Ovary (tissue), 9 donors: Measurements from ENCODE around the gene CNP. TPM values are rescaled to one million over a fixed set of nuclear protein-coding genes. Genes with fewer than 3 reads are reported as not detected.

ENCODE experiments used
- DNase-seq, 5 donors: peaks; one replicate each; pipeline ENCODE4 v3.0.0-alpha.2; 2019 to 2020
- H3K27ac ChIP-seq, 2 donors: fragments of 200-600 bp; one replicate each; pipeline versions ENCODE4 v1.5.1 to v1.8.0; 2019 to 2022
- H3K27me3 ChIP-seq: fragments of 200-600 bp; one replicate; pipeline ENCODE4 v1.8.0; 2022
- H3K36me3 ChIP-seq: fragments of 200-600 bp; sonication (generic); one replicate; pipeline ENCODE4 v1.5.1; 2019
- H3K4me1 ChIP-seq: one replicate; pipeline ENCODE4 v1.8.1; 2013; ENCODE audit warnings: mild to moderate bottlenecking, moderate library complexity; ENCODE audit not compliant: insufficient read depth
- H3K4me3 ChIP-seq: fragments of 200-600 bp; sonication (generic); one replicate; pipeline ENCODE4 v1.5.1; 2017
- H3K9me3 ChIP-seq, 2 donors: fragments of 200-600 bp in 1 of 2; sonication (generic) in 1 of 2; one replicate each; pipeline versions ENCODE4 v1.5.1 to v1.8.1; 2013 to 2019; ENCODE audit warnings: mild to moderate bottlenecking in 1 of 2, moderate library complexity in 1 of 2
- EP300 ChIP-seq: sonication (generic); formaldehyde crosslinking; IDR thresholded peaks from one replicate; pipeline ENCODE4 v1.6.1; 2017; ENCODE audit warnings: antibody characterized with exemption
- POLR2A ChIP-seq: fragments of 450-650 bp; IDR thresholded peaks from one replicate; pipeline ENCODE4 v1.6.1; 2017; ENCODE audit warnings: antibody characterized with exemption, mild to moderate bottlenecking, moderate library complexity
- WGBS, 3 donors: extraction: QIAGEN DNeasy Blood & Tissue Kit in 1 of 3; methylation state at CpG; one replicate each; pipeline versions ENCODE4 v1.1.5 to v1.1.7; 2013 to 2017; 5-methylcytosine and 5-hydroxymethylcytosine counted together
- intact Hi-C, 4 donors: fragments of 100-400 bp; cut with DNase I; formaldehyde crosslinking; loops; one replicate each; pipeline versions ENCODE4 v1.11.0 to v1.15.1; 2022 to 2023
- polyA plus RNA-seq, 2 donors: library from polyadenylated mRNA; stranded (reverse); fragments of 200-250 nt in 1 of 2; fragments of 350-450 nt in 1 of 2; fragmentation: Illumina TruSeq in 1 of 2; extraction: RNeasy Lipid Tissue Mini Kit (QIAGEN cat#74804) in 1 of 2; gene quantifications; one replicate each; pipeline ENCODE4 v1.2.3, GENCODE V29; 2013 to 2014
- total RNA-seq, 7 donors: library from RNA; depleted of rRNA in 2 of 7; stranded (reverse); fragments of >200 nt in 2 of 7; fragmentation: NEBNext Ultra II Directional in 3 of 7; extraction: Animal tissue kit (Norgen Biotek cat#: 25700) in 3 of 7; gene quantifications; one replicate each; pipeline versions ENCODE4 v1.1.0 to v1.2.4, GENCODE V29; 2016 to 2023
- TF ChIP-seq, protein P1 (sequence below), 3 donors: fragments of 450-650 bp in 2 of 3; fragments of 200-600 bp in 1 of 3; IDR thresholded peaks; one replicate each; pipeline versions ENCODE4 v1.5.1 to v1.8.0; 2016 to 2022; ENCODE audit warnings: antibody characterized with exemption in 3 of 3, mild to moderate bottlenecking in 1 of 3
- donor health status: DM: no; HTN: no; CAD: no; lungs with moderate emphysema.
- donor health status: DM: no; HTN: no; CAD: no.
- donor health status: Bipolar disorder and iron deficiency.
- donor health status: DM: yes; HTN: yes; CAD: no.
- donor health status: DM: no; HTN: no; CAD: no.
- donor health status: DM: yes; HTN: yes; CAD: no.

The CNP gene
- total and polyA plus RNA-seq, 9 donors, result 30.5 to 88.9 (median 74.1) TPM

DNA sequence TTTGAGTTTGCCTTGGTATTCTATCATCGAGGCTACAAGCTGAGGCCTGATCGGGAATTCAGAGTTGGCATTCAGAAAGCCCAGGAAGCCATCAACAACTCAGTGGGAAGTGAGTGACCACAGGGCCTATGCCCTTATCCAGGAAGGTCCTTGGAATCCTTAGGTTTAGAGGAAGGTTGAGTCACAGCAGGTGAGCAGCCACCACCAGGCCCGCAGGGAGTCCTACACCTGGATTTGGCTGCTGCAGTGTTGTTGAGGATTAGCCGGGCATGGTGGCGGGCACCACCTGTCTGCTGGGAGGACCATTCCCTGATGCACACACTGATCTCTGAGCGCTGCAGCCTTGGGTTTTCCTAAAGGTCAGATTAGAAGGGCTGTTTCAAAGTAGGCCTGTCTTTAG, 31.0 kb upstream of the CNP start:
- Histone ChIP-seq H3K9me3 (no peaks in the 10 kb centered on the region), H3K4me1 (peaks cover 2% of the 10 kb centered on the region), H3K27ac (no peak overlapping the region), H3K27me3 (no peaks in the 10 kb centered on the region), H3K36me3 (no peaks in the 10 kb centered on the region), H3K4me3 (no peak overlapping the region)
- no peak for TF ChIP-seq EP300
- TF ChIP-seq, protein P1, sequence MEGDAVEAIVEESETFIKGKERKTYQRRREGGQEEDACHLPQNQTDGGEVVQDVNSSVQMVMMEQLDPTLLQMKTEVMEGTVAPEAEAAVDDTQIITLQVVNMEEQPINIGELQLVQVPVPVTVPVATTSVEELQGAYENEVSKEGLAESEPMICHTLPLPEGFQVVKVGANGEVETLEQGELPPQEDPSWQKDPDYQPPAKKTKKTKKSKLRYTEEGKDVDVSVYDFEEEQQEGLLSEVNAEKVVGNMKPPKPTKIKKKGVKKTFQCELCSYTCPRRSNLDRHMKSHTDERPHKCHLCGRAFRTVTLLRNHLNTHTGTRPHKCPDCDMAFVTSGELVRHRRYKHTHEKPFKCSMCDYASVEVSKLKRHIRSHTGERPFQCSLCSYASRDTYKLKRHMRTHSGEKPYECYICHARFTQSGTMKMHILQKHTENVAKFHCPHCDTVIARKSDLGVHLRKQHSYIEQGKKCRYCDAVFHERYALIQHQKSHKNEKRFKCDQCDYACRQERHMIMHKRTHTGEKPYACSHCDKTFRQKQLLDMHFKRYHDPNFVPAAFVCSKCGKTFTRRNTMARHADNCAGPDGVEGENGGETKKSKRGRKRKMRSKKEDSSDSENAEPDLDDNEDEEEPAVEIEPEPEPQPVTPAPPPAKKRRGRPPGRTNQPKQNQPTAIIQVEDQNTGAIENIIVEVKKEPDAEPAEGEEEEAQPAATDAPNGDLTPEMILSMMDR (IDR thresholded peaks at IDR 0.05), result no peak
- no peak for TF ChIP-seq POLR2A
- intact Hi-C loops, result no loop called here
- WGBS, 3 donors, result 95 to 98% (median 95%) methylated on average over 6 of the region's 6 CpGs
- DNase-seq, result no peak

DNA sequence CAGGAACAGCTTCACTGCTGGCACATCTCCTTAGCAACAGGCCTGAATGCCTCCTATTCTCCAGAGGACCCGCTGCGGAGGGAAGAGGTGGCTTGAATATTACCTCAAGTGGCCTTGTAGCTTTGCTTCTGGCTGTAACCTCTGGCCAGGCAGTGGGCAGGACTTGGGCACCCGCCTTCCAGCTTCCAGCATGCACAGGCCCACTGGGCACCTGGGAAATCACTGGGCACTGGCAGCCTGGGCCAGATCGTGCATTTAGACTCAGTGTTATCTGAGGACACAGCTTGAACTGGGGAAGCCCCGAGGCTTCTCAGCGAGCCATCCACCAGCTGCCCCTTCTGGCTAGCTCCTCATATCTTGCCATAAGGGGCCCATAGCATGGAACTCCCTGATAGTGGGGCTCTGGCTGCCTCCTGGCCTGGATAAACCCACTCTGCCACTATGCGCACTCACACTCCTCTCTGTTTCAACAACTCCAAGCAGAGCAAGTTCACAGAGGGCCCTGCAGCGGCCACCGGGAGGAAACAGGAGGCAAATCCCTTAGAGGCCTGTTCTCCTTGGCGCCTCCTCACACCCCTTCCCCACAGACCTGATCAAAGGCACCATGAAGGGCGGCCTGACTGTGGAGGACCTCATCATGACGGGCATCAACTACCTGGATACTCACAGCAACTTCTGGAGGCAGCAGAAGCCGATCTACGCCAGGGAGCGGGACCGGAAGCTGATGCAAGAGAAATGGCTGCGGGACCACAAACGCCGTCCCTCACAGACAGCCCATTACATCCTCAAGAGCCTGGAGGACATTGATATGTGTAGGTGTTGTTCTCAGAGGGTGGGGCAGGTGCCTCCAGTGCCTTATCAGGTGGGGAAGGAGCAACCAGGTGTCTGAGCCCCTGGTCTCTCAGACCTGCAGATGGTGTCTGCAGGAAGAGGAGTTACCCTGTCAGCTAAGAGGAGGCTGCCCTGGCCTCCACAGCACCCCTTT, 28.3 kb upstream of the CNP start:
- WGBS, 3 donors, result 89 to 91% (median 90%) methylated on average over 19 of the region's 19 CpGs
- intact Hi-C loops, result no loop called here
- TF ChIP-seq, protein P1 (IDR thresholded peaks at IDR 0.05), result no peak
- TF ChIP-seq POLR2A, result no peak
- TF ChIP-seq EP300, result no peak
- no peak for DNase-seq
- Histone ChIP-seq H3K4me3 (no peak overlapping the region), H3K36me3 (no peaks in the 10 kb centered on the region), H3K27ac (no peak overlapping the region), H3K4me1 (no peaks in the 10 kb centered on the region), H3K9me3 (no peaks in the 10 kb centered on the region), H3K27me3 (no peaks in the 10 kb centered on the region)

DNA sequence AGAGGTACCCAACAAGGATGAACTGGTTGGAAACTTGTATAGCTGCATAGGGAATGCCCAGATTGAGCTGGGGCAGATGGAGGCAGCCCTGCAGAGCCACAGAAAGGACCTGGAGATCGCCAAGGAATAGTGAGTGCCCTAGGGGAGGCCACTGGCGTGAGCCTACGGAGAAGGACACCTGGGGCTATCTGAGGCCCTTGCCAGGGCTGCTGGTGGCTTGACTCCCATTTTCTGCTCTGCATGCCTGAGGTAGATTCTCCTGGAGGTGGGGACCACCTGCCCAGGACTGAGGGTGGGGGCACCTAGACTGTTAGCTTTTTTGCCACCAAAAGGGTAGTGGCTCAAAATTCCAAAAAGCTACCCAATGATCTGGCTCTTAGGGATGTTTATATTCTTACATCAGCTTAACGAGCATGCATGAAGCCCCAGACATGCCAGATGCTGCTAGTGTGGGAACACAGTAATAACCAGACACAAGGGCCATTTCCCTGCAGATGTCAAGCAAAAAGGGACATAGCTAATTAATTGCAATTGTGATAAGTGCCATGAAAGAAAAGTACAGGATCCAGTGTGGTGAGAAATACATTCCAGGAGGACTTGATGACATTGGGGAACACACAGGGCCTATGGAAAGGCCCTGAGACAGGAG, 27.4 kb upstream of the CNP start:
- WGBS, 3 donors, result 77 to 83% (median 82%) methylated on average over 4 of the region's 4 CpGs
- intact Hi-C loops, result no loop called here

DNA sequence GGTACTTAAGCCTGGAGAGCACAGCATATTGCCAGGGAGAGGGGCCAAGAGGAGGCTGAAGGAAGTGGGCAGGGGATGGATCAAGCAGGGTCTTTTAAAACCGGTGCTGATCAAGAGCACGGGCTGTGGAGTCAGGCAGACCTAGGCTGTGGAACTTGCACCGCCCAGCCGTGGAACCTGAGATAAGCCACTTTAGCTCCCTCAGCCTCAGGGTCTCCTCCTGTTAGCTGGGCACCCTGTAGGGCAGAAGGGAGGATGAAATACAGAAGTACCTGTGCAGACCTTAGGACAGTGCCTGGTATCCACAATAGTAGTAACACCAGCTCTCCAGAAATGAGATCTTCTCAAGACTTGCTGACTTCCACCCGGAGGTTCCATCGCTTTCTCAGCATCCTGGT, 26.9 kb upstream of the CNP start:
- no peak overlapping the region for H3K27ac ChIP-seq
- no peaks in the 10 kb centered on the region for H3K9me3 ChIP-seq
- TF ChIP-seq, protein P1 (IDR thresholded peaks at IDR 0.05), result no peak
- TF ChIP-seq POLR2A (no peak), EP300 (no peak)
- WGBS, 3 donors, result 78 to 95% (median 84%) methylated on average over 6 of the region's 6 CpGs
- DNase-seq, result no peak
- H3K27me3 ChIP-seq, result no peaks in the 10 kb centered on the region
- no peaks in the 10 kb centered on the region for H3K4me1 ChIP-seq
- no peak overlapping the region for H3K4me3 ChIP-seq
- H3K36me3 ChIP-seq, result no peaks in the 10 kb centered on the region
- intact Hi-C loops, result no loop called here

More for the DNA sequence above, 27.4 kb upstream of the CNP start:
- Histone ChIP-seq H3K9me3 (no peaks in the 10 kb centered on the region), H3K36me3 (no peaks in the 10 kb centered on the region), H3K27ac (no peak overlapping the region), H3K4me3 (no peak overlapping the region), H3K4me1 (no peaks in the 10 kb centered on the region), H3K27me3 (no peaks in the 10 kb centered on the region)
- TF ChIP-seq, protein P1 (IDR thresholded peaks at IDR 0.05), result no peak
- TF ChIP-seq EP300 (no peak), POLR2A (no peak)
- DNase-seq, result no peak
